ENCODE results near the gene KCNAB1.
A peak's percentile ranks its signal among the peaks of the same experiment; 100 is the strongest.
"Not testable (repeated sequence)": the region's sequence is repeated elsewhere in the genome, so short reads cannot be mapped to it uniquely, and the experiment has no call there.

KCNAB1 gene

DNA sequence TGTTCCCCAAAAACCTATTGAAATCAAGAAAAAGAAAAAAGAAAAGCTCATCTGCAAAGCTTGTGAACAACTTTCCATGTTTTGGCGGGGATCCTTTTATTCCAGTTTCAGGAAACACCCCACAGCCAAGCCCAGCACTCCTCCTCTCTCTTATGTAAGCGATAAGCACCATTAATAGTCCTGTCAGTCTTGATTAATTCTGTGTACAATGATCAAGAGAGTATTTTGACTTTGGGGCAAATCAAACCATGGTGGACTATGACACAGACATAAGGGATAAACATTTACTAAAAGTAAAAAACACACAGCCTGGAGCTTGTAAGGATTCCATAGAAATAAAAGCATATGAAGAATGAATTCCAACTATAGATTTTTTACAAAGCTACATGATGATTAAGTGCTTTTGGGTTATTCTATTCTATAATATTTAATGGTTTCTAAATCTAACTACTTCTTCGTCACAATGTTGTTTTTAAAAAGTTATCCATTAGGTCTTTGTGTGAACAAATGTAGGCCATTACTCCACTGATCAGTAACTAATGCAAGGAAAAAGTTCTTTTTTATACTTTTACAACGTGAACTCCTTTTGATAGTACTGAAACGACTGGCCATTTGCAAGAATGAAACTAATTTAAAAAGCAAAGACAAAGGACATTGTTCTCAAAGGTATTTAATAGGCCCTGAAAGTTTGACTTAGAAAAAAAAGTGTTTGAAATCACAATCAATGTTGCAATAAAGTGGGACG, 106.5 kb downstream of the KCNAB1 start:
- DNase-seq = no peak

DNA sequence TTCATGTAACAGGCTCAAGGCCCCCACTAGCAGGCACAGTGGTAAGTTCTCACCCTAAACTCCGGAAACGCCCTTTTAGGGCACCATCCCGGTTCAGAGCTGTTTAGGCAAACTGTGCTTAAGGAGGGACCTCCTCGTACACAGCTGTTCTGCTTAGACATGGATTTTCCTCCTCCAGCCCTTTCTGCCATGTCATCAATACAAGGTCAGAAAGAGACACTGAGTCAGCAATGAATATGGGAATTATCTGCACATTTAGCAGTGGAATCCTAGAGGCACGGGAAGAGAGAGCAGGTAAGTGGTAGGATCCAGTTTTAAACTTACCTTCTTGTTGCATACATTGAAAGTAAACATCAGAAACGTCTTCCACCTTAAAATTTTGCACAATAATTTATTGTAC, 107.3 kb downstream of the KCNAB1 start:
- DNase-seq = no peak

DNA sequence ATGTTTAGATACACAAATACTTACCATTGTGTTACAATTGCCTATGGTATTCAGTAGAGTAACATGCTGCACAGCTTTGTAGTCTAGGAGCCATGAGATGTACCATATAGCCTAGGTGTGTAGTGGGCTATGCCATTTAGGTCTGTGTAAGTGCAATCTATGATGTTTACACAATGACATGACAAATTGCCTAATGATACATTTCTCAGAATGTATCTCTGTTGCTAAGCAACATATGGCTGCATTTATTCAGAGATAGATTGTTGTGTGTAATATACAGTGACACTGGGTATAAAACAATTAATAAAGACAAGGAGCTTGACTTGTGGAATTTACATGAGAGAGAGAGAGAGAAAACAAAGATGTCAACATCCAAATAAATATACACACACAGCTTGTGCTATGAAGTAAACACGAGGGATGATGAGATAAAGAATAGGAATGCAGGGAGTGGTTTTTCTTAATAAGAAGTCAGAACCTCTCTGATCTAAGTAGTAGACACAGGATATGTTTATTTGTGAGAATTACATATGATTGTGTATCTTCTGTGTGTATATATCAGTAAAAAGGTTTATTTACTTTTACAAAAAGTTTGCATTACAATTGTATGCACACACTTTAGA, 110.0 kb downstream of the KCNAB1 start:
- DNase-seq = peak; percentile 28 to 41

DNA sequence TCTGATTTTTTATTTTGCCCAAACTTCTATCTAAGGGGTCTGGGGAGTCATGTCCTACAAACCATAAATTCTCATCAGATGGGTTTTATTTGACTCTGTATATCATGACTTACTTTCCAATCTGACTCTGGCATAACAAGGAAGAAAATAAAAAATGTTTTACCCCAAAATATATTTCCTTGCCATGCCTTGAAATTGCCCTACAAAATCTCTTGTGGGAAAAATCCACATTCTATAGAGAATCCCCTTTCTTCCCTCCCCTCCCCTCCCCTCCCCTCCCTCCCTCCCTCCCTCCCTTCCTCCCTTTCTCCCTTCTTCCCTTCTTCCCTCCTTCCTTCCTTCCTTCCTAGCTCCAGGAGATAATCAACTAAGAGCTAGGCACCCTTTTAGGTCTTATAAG, 110.8 kb downstream of the KCNAB1 start:
- DNase-seq = not testable (repeated sequence)

DNA sequence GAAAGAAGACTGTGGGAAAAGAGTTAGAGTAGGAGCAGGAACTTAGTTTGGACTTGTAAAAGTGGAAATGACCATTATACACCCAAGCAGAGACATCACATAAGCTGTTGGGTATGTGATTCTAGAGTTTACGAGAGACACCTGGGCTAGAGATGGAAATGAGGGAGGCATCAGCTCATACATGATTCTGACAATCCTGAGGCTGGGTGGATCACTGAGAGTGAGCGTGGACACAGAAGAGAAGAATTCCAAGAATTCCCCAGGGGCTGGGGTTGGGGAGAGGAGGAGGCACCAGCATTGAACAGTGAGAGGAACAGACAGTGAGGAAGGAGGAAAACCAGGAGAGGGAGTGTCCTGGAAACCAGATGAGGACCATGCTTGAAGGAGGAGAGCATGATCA, 113.5 kb downstream of the KCNAB1 start:
- no peak for DNase-seq

DNA sequence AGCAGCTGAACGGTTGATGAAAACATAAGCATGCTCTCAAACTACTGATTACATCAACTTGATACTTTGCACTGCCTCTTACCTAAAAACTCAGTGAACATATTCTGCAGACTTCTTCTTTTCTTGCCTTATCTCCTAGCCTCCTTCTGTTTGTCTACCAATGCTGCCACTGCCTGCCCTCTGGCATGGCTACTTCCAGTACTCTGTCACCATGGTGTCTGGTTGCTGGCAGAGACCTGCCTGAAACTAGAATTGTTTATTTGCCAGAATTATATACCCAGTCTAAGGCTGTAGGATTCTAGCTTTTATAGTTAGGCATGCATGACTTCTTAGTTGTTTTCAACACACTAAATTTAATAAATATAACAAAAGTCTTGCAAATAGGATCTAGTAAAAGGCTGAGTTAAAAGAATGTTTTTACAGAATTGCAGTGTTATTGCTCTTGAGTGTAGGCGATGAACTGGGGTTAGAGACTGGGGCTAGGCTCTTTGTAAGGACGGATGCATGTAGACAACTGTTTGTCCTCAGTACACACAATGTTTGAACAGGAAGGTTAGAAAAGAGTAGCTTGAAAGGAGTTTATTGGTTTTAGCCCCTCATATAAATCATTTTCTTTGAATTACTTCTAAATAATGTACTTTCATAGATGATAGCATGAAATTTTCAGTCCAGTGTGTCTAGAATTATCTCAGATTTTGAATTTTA, 116.3 kb downstream of the KCNAB1 start:
- DNase-seq = peak; percentile 41 to 46

DNA sequence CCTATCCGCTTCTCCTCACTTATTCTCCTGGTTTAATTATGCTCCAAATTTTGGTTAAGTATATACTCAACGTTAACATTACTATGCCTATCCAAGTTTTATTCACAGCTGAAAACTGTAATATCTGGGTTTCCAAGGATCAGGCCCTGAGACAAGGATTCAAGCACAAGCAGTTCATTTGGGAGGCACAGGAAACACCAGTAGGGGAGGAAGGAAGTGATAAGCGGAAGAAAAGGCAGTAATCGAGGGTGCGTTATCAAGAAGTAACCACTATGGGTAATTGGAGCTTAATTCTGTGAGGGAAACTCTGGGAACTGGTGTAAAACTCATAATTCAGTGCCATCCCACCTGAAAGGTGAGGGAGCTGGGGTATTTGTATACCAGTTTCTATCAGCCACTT, 120.3 kb downstream of the KCNAB1 start:
- no peak for DNase-seq

DNA sequence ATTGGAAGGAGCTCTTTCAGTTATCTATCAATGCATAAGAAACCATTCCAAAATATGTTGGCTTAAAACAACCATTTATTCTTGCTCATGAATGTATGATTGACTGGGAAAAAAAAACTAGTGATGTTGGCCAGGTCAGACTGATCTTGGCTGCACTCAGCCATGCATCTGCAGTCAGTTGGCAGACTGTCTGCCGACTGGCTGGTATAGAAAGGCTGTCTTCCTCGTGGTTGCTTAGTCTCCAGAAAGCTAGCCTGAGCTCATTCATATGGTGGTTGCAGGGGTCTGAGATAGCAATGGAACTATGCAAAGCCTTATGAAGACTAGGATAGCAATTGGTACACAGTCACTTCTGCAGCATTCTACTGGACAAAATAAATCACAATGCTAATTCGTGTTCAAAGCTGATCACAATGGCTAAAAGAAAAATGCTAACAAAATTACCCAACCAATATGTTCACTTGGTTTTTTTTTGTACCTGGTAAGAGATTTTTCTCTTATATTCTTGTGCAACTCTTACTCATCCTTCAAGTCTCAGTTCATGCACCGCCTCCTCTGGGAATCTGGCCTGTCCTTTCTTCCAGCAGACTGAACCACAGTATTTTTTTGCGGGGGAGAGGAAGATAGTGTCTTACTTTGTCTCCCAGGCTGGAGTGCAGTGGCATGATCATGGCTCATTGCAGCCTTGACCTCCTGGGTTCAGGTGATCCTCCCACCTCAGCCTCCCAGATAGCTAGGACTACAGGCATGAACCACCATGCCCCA, 126.8 kb downstream of the KCNAB1 start:
- no peak for DNase-seq

DNA sequence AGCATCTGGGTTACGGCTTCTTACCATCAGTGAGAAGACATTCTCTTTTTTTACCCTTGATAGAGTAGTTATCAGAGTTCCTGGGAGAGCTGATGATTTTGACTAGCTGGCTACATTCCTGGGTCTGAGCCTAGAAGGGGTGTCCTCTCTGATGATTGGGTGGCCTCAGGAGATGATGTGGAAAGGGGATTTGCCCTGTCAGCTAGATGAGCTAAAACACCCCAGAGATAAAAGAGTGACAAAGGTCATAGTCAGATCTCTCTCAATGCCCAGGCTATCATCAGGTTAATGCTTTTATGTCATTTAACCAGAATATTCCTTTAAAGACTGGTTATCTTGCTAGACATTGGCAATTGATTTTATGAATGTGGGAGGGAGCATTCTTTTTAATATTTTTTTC, 130.2 kb downstream of the KCNAB1 start:
- DNase-seq = no peak

DNA sequence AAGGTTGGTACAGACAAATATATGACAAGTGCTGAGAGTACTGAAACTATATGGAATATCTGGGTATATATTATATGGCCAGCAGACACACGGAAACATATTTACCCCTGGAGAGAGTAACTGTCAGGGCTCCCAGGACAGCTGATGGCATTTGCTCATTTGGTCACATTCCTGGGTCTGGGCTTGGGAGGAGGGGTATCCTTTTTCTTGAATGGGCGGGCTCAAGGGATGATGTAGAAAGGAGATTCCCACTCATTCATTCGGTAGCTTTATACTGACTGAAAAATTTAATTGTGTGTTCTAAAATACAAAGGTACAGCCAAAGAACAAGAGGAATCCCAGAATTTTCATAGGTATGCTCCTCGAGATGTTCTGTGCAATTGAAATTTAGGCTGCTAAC, 131.0 kb downstream of the KCNAB1 start:
- no peak for DNase-seq

DNA sequence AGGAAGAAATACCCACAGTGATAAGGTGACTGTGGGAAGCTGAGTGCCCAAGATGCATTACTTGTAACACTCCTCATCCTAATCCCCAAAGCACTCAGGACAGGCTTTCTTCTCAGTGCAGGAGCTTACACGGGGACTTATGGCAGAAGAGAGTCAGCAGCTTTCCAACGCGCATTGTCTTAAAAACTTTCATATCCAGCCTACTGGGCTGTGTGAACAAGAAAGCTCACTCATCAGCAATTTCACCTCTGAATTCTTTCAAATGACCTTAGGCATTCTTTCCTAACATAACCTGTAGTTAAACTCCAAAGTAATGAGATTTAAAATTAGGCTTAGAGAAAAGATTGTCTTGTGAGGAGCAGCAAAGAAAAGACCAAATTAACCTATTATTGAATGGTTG, 132.3 kb downstream of the KCNAB1 start:
- no peak for DNase-seq

DNA sequence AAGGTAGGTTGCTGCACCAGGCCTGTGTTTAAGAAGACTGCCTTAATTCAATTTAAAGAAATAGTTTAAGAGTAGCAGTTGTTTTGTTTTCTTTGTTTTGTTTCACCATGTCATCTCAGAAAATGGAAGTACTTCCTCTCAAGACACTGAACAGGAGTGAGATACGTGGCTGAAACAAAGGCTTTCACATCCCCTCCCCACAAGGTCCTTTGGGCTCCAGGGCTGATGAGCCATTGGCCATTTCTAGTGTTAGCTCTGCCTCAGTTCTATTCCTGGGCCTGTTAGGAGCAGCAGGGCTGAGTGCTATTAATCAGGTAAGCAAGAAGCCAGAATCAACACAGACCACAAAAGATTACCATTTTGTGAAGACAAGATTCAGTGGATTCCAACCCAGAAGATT, 132.8 kb downstream of the KCNAB1 start:
- DNase-seq = no peak

DNA sequence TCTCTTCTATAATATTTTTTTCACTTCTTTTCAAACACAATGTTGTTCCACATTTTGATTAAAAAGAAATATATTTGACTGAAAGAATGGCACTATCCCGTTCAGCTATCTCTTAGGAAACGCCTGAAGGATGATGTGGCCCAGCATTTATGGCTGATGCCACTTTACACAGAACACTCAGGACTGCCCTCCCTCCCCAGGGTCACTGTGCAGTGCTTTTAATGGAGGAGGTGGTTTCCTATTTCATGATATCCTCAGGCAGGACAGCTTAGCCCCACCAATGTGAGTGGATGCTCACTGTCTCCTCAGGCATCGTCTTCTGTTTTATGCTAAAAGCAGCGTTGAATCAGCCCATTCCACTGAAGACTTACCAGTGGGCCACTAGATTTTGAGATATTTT, 135.9 kb downstream of the KCNAB1 start:
- no peak for DNase-seq

DNA sequence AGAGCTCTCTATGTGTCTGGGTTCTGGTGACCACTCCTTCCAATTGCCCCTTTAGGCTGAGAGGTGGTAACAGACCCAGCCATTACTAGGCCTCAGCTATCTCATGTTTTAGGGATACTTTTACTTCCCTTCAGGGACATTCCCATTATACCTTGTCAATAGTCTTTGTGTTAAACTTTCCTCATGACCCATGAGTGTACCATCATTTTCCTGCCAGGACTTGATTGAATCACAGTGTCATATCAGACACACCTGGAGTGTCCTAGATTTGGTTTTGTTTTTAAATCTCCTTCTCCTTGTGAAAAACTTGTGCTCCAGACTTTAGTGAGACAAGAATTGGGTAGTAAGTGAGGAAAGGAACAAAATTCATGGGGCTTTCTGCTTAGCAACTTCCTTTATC, 136.6 kb downstream of the KCNAB1 start:
- DNase-seq = no peak

DNA sequence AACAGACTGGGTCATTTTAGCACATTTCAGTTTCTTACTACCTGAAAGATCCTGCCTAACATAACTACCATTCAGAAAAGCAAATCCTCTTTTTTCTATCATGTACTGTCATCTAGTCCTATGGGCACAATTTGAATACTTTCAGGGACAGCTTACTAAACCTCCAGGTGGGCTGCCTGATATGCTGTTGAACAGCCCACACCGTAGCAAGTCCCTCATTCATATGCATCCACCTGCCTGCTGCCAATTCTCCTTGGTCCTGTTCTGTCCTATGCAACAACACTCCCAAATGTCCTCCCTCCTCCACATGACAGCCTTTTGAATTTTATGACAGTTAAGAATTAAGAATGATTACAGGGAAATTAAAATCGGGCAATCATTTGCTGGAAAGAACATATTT, 137.9 kb downstream of the KCNAB1 start:
- no peak for DNase-seq

DNA sequence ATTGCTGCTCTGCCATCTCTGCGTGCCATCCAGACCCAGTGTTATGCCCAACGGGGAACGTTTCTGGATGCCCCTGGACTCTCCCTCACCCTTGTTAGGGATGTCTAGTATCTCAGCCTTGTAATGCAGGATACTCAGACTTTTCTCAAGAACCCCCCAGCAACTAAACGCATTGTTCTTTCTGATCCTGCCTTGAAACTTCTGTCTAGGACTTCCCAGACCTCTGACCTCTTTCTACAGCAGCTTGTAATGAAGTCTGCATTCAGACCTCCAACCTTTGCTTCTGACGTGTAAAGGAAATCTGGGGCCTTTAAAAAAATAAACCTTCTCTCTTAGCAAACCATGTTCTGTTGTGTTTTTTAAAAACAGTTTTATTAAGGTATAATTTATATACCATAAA, 139.5 kb downstream of the KCNAB1 start:
- no peak for DNase-seq

DNA sequence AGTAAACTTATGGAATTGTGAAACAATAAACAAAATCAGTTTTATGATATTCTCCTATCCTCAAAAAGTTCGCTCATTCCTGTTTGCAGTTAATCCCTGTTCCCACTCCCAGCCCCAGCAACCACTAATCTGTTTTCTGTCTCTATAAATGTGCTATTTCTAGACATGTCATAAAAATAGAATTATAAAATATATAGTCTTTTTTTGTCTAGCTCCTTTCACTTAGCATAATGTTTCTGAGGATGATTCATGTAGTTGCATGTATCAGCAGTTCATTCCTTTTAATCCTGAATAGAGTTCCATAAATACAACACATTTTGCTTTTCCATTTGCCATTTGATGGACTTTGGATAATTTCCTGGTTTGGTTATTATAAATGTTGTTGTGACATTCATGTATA, 140.0 kb downstream of the KCNAB1 start:
- no peak for DNase-seq

DNA sequence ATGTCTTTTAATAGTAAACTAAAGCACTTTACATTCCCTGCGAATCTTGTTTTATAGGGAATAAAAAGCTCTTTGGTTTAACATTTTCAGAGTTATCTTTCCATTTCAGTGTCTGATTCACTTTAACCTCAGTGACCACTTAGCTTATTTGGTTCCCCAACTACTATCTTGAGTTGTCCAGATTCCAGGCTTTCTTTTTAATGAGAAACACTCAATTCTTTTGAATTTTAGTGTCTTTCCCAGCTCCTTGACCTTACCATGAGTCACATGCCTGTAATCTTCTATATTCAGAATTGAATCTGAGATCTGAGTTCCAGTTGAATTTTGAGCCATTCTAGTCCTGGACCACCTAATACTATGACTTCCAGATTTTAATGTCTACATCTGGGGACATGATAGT, 144.4 kb downstream of the KCNAB1 start:
- DNase-seq = no peak

DNA sequence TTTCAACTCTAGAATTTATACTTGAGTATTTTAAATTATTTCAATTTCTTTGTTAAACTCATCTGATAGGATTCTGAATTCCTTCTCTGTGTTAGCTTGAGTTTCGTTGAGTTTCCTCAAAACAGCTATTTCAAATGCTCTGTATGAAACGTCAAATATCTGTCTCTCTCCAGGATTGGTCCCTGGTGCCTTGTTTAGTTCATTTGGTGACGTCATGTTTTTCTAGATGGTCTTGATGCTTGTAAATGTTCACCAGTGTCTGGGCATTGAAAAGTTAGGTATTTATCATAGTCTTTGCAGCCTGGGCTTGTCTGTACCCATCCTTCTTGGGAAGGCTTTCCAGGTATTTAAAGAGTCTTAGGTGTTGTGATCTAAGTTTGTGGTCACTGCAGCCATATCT, 151.1 kb downstream of the KCNAB1 start:
- no peak for DNase-seq

DNA sequence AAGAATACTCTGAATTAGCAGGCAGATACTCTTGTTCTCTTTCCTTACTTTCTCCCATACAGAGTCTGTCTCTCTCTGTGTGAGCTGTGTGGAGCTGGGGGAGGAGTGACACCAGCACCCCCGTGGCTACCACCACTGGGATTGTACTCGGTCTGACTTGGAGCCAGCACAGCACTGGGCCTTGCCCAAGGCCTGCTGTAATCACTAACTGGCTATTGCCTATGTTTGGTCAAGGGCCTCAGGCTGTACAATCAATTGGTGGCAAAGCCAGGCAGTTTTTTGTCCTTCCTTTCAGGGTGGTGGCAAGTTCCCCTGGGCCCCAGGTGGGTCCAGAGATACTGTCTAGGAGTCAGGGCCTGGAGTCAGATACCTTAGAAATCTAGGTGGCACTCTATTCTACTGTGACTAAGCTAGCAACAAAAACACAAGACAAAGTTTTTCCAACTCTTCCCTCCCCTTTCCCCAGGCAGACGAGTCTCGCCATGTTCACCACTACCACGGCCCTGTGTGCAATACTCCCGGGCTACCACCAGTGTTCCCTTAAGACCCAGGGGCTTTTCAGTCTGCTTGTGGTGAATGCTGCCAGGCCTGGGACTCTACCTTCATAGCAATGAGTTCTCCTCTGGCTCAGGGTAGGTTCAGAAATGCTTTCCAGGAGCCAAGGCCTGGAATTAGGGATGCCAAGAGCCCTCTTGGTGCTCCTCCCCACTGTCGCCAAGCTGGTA, 151.8 kb downstream of the KCNAB1 start:
- DNase-seq = no peak

DNA sequence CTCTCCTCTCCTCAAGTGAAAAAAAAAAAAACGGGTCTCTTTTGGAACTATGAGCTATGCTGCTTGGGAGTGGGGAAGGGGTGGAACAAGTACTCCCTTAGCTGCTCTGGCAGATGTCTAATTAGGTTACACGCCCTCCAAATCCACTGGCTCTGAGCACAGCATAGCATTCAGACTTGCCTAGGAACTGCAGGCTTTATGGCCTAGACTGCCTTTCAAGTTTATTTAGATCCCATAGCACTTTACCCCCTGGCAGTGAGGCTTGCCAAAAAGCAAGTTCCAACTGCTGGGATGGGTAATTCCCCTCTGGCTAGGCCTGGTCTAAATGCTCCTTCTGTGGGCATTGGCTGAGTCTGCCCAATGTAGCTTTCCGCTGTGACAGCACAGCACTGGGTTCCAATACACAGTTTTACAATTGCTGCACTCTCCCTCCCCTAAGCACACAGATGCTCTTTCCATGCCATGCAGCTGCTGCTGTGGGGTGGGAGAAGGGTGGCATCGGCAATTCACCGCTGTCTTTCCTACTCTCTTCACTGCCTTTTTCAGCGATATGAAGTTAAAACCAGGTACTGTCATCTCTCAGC, 152.8 kb downstream of the KCNAB1 start:
- no peak for DNase-seq

DNA sequence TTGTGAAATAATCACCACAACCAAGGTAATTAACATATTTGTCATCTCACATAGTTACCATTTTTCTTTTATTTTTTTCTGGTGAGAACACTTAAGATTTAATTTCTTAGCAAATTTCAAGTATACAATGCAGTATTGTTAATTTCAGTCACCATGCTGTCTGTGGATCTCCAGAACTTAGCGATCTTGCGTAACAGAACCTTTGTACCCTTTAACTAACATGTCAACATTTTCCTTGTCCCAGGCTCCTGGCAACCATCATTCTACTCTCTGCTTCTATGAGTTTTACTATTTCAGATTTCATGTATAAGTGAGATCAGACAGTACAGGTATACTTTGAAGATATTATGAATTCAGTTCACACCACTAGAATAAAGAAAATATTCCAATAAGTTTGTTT, 154.4 kb downstream of the KCNAB1 start:
- no peak for DNase-seq
